BLaER1 treated with 17β-estradiol and CSF1 and Interleukin-3, amounts not matched to agents 10 nM and 100 nM (cell line): Measurements from ENCODE around the gene SRGN.

Experiments
- H3K27ac ChIP-seq, 11 experiments: shearing (Covaris generic); formaldehyde crosslinking; 2 replicates each; pipeline ENCODE4 v1.8.1; 2022
- H3K27me3 ChIP-seq, 11 experiments: shearing (Covaris generic); formaldehyde crosslinking; 2 replicates each; pipeline ENCODE4 v1.8.1; 2022
- H3K36me3 ChIP-seq, 11 experiments: shearing (Covaris generic); formaldehyde crosslinking; 2 replicates each; pipeline ENCODE4 v1.8.1; 2022
- H3K4me1 ChIP-seq, 10 experiments: shearing (Covaris generic); formaldehyde crosslinking; 2 replicates each; pipeline ENCODE4 v1.8.1; 2022
- H3K4me2 ChIP-seq, 11 experiments: shearing (Covaris generic); formaldehyde crosslinking; 2 replicates each; pipeline ENCODE4 v1.8.1; 2022
- H3K4me3 ChIP-seq, 10 experiments: shearing (Covaris generic); formaldehyde crosslinking; 2 replicates each; pipeline ENCODE4 v1.8.1; 2022
- H3K9ac ChIP-seq, 11 experiments: shearing (Covaris generic); formaldehyde crosslinking; 2 replicates each; pipeline ENCODE4 v1.8.1; 2022
- H3K9me3 ChIP-seq, 11 experiments: shearing (Covaris generic); formaldehyde crosslinking; replicated peaks in 1 of 11; 2 replicates each; pipeline ENCODE4 v1.8.1; 2022
- H4K20me1 ChIP-seq, 11 experiments: shearing (Covaris generic); formaldehyde crosslinking; 2 replicates each; pipeline ENCODE4 v1.8.1; 2022
- Cebpa-rat ChIP-seq, 11 experiments: shearing (Covaris generic); IDR thresholded peaks; 2 replicates each; pipeline ENCODE4 v1.8.1; 2022

The SRGN gene

GRCh38 chr10:69089638-69090599 lies 2.0 kb downstream of the SRGN start:
- peak overlapping the region in 9 of 10 experiments; percentile 71 to 91 (median 81); a peak in 18 of 20 replicates for H3K4me3 ChIP-seq
- peaks cover 0 to 17% (median 0%) of the 10 kb centered on the region in 11 experiments; a peak in 1 of 22 replicates for H3K9me3 ChIP-seq
- H3K27ac ChIP-seq: peak overlapping the region; percentile 49 to 98 (median 93)
- H3K4me2 ChIP-seq: peak overlapping the region; percentile 81 to 97 (median 90)
- peaks cover 0 to 65% (median 55%) of the 10 kb centered on the region in 11 experiments; a peak in 19 of 22 replicates for H4K20me1 ChIP-seq
- H3K36me3 ChIP-seq: peaks cover 0 to 66% (median 56%) of the 10 kb centered on the region in 11 experiments; a peak in 16 of 22 replicates
- peak overlapping the region; percentile 11 to 98 (median 91); a peak in 20 of 22 replicates for H3K9ac ChIP-seq
- TF ChIP-seq Cebpa-rat (IDR thresholded peaks at IDR 0.05): no peak
- H3K27me3 ChIP-seq: no peaks in the 10 kb centered on the region
- peaks cover 54 to 75% (median 66%) of the 10 kb centered on the region in 10 experiments for H3K4me1 ChIP-seq

DNA sequence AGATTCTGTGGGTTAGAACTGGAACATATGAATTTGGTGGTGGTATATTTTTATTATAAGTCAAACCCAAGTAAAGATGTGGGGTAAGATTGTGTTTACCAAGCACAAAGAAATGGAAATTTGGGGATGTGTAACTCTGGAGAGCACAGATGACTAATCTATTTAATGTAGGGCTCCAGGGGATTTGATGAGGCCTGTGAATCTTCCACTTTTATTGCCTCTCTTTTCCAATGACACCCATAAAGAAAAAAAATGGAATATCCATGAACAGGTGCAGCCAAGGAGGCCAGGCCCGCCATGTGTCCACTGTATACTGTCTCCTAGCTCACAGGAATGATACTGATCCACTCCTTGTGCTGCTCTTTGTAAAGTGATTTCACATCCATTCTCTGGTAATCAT lies 2.8 kb downstream of the SRGN start:
- peak overlapping the region; percentile 49 to 98 (median 93) for H3K27ac ChIP-seq
- peak overlapping the region; percentile 81 to 97 (median 90) for H3K4me2 ChIP-seq
- peaks cover 54 to 75% (median 64%) of the 10 kb centered on the region in 10 experiments for H3K4me1 ChIP-seq
- H3K9me3 ChIP-seq: peaks cover 0 to 17% (median 0%) of the 10 kb centered on the region in 11 experiments; a peak in 1 of 22 replicates
- H3K9ac ChIP-seq: peak overlapping the region in 9 of 11 experiments; percentile 86 to 98 (median 93); a peak in 17 of 22 replicates
- H4K20me1 ChIP-seq: peaks cover 0 to 72% (median 63%) of the 10 kb centered on the region in 11 experiments; a peak in 20 of 22 replicates
- peaks cover 0 to 73% (median 64%) of the 10 kb centered on the region in 11 experiments; a peak in 16 of 22 replicates for H3K36me3 ChIP-seq
- peak overlapping the region in 9 of 10 experiments; percentile 71 to 91 (median 81); a peak in 19 of 20 replicates for H3K4me3 ChIP-seq
- no peaks in the 10 kb centered on the region for H3K27me3 ChIP-seq
- TF ChIP-seq Cebpa-rat (IDR thresholded peaks at IDR 0.05): no peak

- Histone ChIP-seq H3K4me1 (peaks cover 54 to 72% (median 62%) of the 10 kb centered on the region in 10 experiments), H3K9me3 (peaks cover 0 to 17% (median 0%) of the 10 kb centered on the region in 11 experiments; a peak in 1 of 22 replicates), H3K36me3 (peaks cover 0 to 78% (median 69%) of the 10 kb centered on the region in 11 experiments; a peak in 16 of 22 replicates), H3K4me2 (peak overlapping the region; percentile 81 to 97 (median 90)), H3K9ac (peak overlapping the region in 9 of 11 experiments; percentile 25 to 98 (median 93); a peak in 17 of 22 replicates), H3K27me3 (no peaks in the 10 kb centered on the region), H3K27ac (peak overlapping the region; percentile 49 to 98 (median 93)), H3K4me3 (peak overlapping the region in 9 of 10 experiments; percentile 71 to 91 (median 81); a peak in 19 of 20 replicates), H4K20me1 (peaks cover 0 to 77% (median 68%) of the 10 kb centered on the region in 11 experiments; a peak in 20 of 22 replicates)
- TF ChIP-seq Cebpa-rat (IDR thresholded peaks at IDR 0.05): no peak
Measured at GRCh38 chr10:69091143-69091651, 3.3 kb downstream of the SRGN start.

DNA sequence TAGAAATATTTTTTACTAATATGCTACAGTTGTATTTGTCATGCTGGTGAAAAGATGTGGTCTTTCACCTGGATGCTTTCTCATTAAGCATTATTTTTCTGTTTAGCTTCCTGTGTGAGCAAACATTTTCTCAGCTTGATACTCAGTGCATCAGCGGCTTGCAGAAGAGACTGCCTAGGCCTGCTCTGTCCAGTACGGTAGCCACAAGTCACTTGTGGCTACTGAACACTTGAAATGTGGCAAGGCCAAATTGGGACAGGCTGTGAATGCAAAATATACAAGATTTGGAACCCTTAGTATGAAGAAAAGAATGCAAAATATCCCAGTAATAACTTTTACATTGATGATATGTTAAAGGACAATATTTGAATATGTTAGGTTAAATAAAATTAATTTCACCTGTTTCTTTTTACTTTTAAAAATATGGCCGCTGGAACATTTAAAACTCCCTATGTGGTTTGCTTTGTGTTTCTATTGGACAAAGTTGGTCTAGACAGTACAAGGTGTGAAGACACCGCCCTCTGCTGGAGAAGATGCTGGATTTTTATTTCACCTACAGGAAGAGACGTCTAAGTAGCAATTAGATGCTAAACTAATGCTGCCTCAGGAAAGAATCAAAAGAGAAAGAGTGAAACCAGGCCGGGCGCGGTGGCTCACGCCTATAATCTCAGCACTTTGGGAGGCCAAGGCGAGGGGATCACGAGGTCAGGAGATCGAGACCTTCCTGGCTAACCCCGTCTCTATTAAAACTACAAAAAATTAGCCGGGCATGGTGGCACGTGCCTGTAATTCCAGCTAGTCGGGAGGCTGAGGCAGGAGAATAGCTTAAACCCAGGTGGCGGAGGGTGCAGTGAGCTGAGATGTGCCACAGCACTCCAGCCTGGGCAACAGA lies 5.3 kb downstream of the SRGN start:
- no peak for TF ChIP-seq Cebpa-rat (IDR thresholded peaks at IDR 0.05)
- H3K4me3 ChIP-seq: peak overlapping the region in 7 of 10 experiments; percentile 76 to 91 (median 83); a peak in 13 of 20 replicates
- H3K27ac ChIP-seq: peak overlapping the region in 10 of 11 experiments; percentile 23 to 98 (median 89); a peak in 15 of 22 replicates

DNA sequence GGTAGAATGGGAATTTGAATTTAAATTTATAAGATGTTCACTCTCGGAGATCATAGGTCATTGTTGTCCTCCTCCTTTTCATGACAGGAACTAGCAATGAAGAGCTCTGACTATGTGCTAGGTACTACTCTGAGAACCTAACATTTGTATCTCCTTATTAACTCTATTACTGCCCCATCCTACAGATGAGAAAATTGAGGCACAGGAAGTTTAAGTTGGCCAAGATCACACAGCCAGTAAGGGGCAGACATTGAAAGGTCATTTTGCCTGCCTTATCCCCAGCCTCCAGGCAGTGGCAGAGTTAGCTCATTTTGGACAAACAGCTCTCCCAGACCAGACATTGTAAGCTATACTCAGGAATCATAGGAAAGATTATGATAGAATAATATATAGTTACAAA lies 6.0 kb downstream of the SRGN start:
- TF ChIP-seq Cebpa-rat (IDR thresholded peaks at IDR 0.05): no peak
- peaks cover 0 to 12% (median 0%) of the 10 kb centered on the region in 11 experiments; a peak in 1 of 22 replicates for H3K9me3 ChIP-seq
- H3K27ac ChIP-seq: peak overlapping the region in 6 of 11 experiments; percentile 27 to 96 (median 46); a peak in 5 of 22 replicates
- H3K27me3 ChIP-seq: no peaks in the 10 kb centered on the region
- H3K9ac ChIP-seq: peak overlapping the region in 3 of 11 experiments; percentile 43 to 97 (median 45); a peak in 5 of 22 replicates
- H3K4me2 ChIP-seq: peak overlapping the region in 6 of 11 experiments; percentile 89 to 97 (median 93); a peak in 12 of 22 replicates
- H3K4me1 ChIP-seq: peaks cover 34 to 78% (median 62%) of the 10 kb centered on the region in 10 experiments
- H4K20me1 ChIP-seq: peaks cover 0 to 100% (median 96%) of the 10 kb centered on the region in 11 experiments; a peak in 20 of 22 replicates
- peak overlapping the region in 5 of 10 experiments; percentile 76 to 91 (median 83); a peak in 7 of 20 replicates for H3K4me3 ChIP-seq
- H3K36me3 ChIP-seq: peaks cover 0 to 100% (median 96%) of the 10 kb centered on the region in 11 experiments; a peak in 19 of 22 replicates

More for the DNA sequence above, 5.3 kb downstream of the SRGN start:
- Histone ChIP-seq H4K20me1 (peaks cover 0 to 98% (median 88%) of the 10 kb centered on the region in 11 experiments; a peak in 20 of 22 replicates), H3K27me3 (no peaks in the 10 kb centered on the region), H3K9me3 (peaks cover 0 to 17% (median 0%) of the 10 kb centered on the region in 11 experiments; a peak in 1 of 22 replicates), H3K9ac (peak overlapping the region in 9 of 11 experiments; percentile 10 to 98 (median 93); a peak in 13 of 22 replicates), H3K4me2 (peak overlapping the region in 9 of 11 experiments; percentile 31 to 97 (median 91); a peak in 17 of 22 replicates), H3K4me1 (peaks cover 41 to 71% (median 59%) of the 10 kb centered on the region in 10 experiments), H3K36me3 (peaks cover 0 to 98% (median 88%) of the 10 kb centered on the region in 11 experiments; a peak in 19 of 22 replicates)

DNA sequence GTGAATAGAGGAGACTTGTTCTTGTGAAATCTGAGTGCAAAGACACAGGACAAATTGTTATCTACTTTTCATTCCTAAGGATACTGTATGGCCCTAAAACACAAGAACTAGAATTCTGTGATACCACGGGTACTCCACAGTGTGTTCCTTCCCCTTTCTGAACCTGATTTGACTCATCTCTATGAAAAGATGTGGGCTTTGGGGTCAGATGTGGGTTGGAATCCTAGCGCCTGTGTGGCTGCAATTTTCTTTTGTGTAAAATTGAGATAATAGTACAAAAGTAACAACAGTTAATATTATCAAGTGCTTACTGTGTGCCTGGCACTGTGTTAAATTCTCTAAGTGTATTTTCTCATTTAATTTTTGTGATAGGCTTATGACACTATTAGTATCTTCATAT lies 8.1 kb downstream of the SRGN start:
- H3K9me3 ChIP-seq: no peaks in the 10 kb centered on the region
- H4K20me1 ChIP-seq: peaks cover 0 to 100% (median 99%) of the 10 kb centered on the region in 11 experiments; a peak in 20 of 22 replicates
- H3K27ac ChIP-seq: peak overlapping the region in 4 of 11 experiments; percentile 5 to 23 (median 16); a peak in 6 of 22 replicates
- peak overlapping the region in 6 of 11 experiments; percentile 33 to 97 (median 80); a peak in 10 of 22 replicates for H3K4me2 ChIP-seq
- peaks cover 0 to 100% (median 96%) of the 10 kb centered on the region in 11 experiments; a peak in 19 of 22 replicates for H3K36me3 ChIP-seq
- 0 out of 20 replicates have a peak overlapping the region, but pooled peaks of 1 of the 10 experiments have one; percentile 21 for H3K4me3 ChIP-seq
- no peaks in the 10 kb centered on the region for H3K27me3 ChIP-seq
- H3K4me1 ChIP-seq: peaks cover 19 to 99% (median 81%) of the 10 kb centered on the region in 10 experiments
- no peak for TF ChIP-seq Cebpa-rat (IDR thresholded peaks at IDR 0.05)
- H3K9ac ChIP-seq: peak overlapping the region in 4 of 11 experiments; percentile 3 to 70 (median 36); a peak in 3 of 22 replicates

DNA sequence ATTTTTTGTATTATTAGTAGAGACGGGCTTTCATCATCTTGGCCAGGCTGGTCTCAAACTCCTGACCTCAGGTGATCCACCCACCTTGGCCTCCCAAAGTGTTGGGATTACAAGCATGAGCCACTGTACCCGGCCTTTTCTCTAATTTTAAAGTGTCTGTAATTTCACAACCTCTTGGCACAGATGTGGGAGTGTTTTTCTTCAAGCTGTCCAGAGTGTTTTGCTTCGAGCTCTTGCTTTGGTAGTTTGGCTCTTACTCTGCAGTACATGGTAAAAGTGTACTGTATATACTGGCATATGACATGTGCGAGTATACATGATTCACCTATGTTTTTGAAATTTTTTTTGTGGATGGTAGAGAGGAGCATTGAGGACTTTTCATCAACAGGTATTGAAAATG lies 9.8 kb downstream of the SRGN start:
- peaks cover 0 to 100% (median 100%) of the 10 kb centered on the region in 11 experiments; a peak in 20 of 22 replicates for H4K20me1 ChIP-seq
- H3K36me3 ChIP-seq: peaks cover 0 to 100% (median 96%) of the 10 kb centered on the region in 11 experiments; a peak in 19 of 22 replicates
- TF ChIP-seq Cebpa-rat (IDR thresholded peaks at IDR 0.05): no peak
- H3K4me2 ChIP-seq: peak overlapping the region in 5 of 11 experiments; percentile 16 to 89 (median 61); a peak in 7 of 22 replicates
- peak overlapping the region in 2 of 11 experiments; percentile 1 to 31; a peak in 1 of 22 replicates for H3K27ac ChIP-seq
- H3K4me1 ChIP-seq: peaks cover 5 to 100% (median 80%) of the 10 kb centered on the region in 10 experiments; a peak in 19 of 20 replicates
- H3K9ac ChIP-seq: peak overlapping the region in 3 of 11 experiments; percentile 4 to 67 (median 50); a peak in 4 of 22 replicates
- no peaks in the 10 kb centered on the region for H3K27me3 ChIP-seq
- no peaks in the 10 kb centered on the region for H3K9me3 ChIP-seq
- no peak overlapping the region for H3K4me3 ChIP-seq
